HG03378 (cell line): ENCODE results near the gene MCM6.

Experiments
- ATAC-seq: cut with Tn5 transposase; IDR thresholded peaks from one replicate; pipeline ENCODE4 v1.9.1; 2021; ENCODE audit warnings: mild to moderate bottlenecking, moderate library complexity; ENCODE audit not compliant: unreplicated experiment

Gene MCM6

DNA sequence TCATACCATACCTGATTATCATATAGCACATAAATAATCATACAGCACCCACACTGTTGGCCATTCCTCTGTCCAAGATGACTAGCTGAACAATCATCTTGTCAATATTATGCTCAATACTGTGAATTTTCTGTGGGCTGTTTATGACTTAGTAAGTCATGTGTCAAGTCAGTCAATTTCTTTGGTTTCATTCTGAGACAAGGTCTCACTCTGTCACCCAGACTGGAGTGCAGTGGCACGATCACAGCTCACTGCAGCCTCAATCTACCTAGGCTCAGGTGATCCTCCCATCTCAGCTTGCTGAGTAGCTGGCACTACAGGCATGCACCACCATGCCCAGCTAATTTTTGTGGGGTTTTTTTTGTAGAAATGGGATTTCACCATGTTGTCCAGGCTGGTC, 5.7 kb downstream of the MCM6 start:
- ATAC-seq: peak; percentile 71

DNA sequence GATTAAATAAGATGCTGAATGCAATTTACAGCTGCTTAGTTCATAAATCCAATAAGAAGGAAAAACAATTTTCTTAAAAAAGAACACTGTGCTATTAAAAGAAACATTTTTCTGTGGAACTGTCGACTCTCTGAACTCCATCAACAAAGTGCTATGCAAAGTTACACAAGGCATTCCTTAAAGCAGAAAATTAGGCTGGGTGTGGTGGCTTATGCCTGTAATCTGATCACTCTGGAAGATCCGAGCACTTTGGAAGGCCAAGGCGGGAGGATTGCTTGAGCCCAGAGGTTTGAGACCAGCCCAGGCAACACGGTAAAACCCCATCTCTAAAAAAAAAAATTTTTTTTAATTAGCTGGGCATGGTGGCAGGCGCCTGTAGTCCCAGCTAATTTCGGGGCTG, 13.0 kb downstream of the MCM6 start:
- no peak for ATAC-seq

DNA sequence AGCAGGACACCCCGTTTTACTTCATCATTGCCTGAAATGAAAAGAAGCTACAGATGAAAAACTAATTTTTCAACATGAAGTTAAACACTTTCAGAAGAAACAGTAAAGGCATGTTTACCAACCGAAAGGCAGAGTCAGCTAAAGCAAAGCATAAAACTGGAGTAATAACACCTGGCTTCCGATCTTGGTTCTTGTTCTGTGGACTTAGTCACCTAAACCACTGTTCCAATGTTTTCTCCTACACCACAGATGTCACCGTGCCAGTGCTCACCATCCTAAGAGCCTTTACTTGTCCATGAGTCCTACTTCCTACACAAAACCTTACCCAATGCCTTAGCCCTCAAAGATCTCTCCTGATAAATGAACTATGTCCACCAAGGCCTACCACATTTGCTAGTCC, 13.5 kb downstream of the MCM6 start:
- no peak for ATAC-seq

DNA sequence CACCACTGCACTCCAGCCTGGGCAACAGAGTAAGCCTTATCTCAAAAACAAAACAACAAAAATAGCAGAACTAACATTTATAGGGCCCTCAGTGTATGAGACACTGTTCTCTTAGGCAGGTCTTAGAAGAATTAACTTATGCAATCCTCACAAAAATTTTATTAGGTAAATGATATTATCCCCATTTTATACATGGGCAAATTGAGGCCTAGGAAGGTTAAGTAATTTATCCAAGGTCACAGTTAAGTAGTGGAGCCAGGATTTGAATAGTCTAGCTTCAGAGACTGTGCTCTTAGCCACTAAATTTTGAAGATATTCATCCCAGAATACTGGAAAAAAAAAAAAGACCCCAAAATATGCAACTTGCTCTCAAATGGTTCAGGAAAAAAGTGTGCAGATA, 22.8 kb downstream of the MCM6 start:
- no peak for ATAC-seq

DNA sequence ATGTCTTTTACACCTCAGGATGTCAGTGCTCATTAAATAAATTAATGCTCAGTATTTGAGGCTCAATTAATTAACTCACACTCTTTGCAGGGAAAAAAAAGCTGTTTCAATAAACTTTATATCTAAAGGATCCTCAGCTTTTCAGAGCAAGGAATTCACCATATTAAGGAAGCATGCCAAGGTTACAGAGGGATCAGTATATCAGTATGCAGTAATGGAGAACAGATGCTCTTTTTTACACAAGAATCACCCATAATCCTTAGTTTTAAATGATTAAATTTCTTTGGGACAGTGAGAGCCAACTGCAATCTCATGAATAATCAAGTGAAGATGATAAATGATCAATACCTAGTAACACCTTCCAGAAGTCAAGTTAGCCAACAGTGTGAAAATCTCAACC, 24.4 kb downstream of the MCM6 start:
- no peak for ATAC-seq

DNA sequence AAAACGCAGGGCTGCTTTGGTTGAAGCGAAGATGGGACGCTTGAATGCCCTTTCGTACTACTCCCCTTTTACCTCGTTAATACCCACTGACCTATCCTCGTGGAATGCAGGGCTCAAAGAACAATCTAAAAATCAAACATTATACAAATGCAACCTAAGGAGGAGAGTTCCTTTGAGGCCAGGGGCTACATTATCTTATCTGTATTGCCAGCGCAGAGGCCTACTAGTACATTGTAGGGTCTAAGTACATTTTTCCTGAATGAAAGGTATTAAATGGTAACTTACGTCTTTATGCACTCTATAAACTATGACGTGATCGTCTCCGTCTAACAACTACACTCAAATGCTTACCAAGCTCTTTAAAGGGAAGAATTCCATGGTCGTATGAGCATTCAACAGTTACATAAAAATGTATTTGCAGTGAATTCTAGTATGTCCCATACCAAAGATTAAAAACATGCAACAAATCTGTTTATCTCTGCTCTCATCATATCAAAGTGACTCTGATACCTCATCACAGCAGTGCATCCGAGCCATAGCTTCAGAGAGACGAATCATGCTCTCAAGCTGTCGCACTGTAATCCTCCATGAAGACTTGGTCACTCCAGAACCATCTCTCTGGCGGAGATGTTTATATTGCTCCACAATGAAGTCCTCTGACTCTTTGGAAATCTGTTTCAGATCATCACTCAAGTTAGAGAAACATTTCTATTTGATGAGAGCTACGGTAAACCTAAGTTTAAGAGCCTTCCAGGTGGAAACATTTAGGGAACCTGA, 25.2 kb downstream of the MCM6 start:
- ATAC-seq: no peak

DNA sequence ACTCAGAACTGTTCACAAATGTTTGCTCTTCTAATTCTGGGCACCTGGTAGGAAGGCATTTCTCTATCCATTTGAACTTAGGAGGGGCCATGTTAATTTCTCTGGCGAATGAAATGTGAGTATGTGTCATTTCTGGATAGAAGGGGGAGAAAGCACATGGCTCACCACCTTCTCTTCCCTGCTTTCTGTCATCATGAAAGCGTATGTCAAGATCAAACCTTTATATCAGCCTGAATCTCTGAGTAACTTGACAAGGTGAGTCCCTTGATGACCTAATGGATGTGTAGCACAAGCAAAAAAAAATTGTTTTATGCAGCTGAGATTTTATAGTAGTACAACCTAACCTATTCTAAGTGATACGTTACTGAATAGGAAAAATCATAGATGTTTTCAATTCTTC, 27.2 kb downstream of the MCM6 start:
- ATAC-seq: no peak

DNA sequence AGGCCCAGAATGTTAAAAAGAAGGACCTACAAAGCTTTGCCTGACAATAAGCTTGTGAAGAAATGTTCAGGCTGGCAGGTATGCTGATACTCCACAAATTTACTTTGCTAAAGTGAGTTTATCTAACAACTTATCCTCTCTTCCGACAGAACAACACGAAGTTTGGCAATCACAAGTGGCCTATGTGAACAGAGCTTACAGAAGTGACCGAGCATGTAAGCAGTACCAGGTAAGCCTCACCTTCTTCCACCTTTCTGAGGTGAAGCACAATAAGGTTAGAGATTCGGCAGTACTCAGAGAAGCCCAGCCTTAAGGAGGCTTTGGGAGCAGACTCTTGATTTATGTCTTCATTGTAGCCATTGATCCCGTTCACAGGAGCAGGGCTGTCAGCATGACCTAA, 30.2 kb downstream of the MCM6 start:
- ATAC-seq: no peak

DNA sequence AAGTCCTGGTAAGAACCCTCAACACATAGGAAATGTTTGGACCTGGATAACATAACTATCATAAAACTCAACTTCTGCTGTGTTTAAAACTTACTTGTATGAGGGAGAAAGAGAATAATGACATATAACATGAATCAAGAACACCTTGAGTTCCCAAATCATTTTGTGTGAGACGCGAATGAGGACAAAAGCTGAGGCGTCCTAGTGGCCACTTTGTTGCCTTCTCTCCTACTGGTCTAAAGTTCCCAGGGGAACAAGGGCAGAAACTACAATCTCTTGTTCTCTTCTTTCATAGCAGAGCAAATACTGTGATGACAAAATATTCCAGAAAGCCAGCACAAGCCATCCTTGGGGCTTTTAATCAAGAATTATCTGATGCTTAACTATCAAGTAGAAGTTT, 31.0 kb downstream of the MCM6 start:
- ATAC-seq: no peak

DNA sequence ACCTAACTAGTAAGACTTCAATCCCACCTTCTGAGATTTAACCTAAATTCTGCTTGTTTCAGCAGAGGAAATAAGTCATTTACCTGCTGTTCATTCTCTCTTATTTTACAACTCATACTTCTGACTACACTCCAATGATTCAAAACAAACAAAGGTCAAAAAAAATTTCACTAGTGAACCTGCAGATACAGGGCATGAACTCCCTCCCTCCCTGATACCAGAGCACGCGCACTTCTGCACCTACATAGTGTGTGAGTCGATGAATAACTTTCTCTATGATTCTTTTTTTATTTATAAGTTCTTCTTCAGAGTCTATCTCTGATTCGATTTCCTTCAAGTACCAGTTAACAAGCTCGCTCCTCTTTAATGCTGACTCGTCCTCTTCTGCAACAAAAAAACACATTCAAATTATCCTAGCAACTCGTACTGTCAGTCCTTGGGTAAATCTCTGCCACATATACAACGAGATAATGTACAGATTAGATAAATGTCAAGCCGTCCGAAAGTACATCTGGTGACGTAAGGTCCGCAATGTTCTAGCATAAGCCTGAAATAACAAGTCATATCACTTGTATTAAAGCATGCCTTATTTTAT, 31.8 kb downstream of the MCM6 start:
- ATAC-seq: no peak

DNA sequence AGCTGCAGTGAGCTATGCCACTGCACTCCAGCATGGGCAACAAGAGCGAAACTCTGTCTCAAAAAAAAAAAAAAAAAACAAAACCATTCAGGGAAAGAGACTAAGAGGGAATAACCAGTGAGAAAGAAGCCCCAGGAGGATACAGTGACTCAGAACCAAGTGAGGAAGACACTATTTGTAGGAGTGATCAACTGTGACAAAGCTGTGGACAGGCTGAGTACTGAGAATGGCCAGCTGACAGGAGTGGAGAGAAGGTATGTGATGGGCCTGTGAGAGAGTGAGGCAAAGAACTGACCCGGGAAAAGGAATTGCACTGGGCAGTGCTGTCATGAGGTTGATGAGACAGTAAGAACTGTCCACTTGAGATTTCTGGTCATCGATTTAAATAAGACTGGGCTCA, 32.6 kb downstream of the MCM6 start:
- ATAC-seq: no peak

DNA sequence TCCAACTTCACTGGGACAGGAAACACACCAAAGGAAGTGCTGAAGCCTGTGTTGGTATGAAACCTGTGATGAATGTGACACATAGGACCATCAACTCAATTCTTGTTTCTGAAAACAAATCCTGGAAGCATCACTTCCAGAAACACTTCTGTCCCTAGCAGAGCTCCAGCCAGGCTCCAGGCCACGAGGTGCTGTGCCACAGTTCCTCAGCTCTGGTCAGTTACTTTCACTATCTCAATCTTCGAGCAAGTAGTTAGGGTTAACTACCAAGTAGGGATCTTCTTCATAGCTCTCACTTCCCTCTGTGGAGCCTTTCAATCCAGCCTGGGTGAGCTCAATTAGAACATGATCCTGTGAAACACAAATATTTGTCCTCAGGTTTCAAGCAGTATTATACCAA, 35.6 kb downstream of the MCM6 start:
- no peak for ATAC-seq

DNA sequence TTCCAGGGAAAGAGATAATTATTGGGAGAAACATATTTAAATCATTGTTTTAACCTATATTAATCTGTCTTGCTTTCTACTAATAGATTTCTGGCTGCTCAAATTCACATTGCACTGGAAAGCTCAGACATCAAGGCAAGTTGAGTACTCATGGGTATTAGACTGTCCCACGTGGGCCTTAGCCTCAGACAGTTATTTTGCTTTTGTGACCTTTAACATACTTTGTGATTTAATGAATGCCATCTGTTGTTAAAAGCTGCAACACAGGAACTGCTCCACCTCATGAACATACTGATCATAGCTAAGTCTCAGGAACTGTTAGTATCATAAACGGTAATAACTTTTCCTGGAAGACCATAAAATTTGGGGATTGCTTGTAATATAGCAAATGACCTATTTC, 36.5 kb downstream of the MCM6 start:
- ATAC-seq: no peak

DNA sequence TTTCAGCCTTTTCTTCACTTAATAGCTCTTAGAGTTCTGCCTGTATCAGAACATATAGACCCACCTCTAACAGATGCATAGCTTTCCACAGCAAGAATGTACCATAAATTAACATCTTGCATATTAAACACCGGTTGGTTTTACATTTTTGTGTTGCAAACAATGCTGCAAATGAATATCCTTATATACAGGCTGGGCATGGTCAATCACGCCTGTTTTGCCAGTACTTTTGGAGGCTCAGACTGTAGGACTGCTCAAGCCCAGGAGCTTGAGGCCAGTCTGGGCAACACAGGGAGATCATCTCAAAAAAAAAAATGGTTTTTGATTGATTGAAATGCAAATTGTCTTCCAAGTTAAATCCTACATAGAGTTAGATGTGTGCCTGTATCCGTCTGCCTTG, 37.7 kb downstream of the MCM6 start:
- ATAC-seq: no peak

DNA sequence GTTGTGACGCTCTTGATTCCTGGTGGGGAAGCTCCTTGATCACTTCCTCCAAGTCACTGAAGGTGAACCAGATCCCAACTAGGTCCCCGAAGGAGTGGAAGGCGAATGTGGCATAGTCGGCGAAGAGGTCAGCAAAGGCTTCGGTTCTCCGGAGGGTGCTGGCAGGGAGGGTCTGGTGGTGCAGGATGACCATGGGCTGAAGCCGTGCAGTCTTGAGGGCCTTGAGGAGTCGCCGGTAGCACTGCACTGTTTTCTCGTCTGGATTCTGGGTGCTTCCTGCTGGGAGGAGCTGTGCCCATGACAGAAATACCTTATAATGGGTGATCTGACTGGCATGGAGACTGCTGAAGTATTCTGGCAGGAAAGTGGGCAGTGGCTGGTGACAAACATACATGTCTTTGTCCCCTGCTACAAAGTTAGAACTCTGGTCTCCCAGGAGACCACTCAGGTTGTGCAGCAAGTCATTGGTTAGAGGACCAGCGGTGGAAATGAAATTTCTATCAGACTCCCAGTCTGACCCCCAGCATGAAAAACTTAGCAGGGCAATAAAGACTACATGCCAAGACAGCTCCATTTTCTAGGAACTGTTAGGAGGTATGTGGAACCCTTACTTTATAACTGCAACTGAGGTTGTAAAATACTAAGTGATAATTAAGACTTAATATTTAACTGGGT, 39.5 kb downstream of the MCM6 start, which contains the start of gene LCT:
Gene LCT (minus strand): TSS at position 589 of the 675 bp plus-strand sequence. CDS start 15 bp downstream, at position 574.
- no peak for ATAC-seq

DNA sequence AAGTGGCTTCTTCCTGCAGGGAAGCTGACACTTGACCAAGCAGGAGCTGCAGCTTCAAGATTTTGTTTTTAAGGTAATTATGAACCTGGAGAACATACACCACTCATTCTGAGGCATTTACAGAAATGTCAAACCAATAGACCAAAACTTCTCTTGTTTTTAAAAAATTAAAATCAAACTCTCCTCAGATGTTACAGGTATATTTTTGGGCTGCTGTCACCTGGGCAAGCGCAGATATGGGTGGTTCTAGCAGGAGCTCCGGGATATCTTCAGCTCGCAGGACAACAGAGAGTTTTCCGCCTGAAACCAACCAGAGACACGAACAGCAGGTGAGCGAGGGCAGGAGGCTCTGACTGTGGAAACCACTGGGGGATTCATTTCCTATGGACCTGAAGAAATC, 43.4 kb downstream of the MCM6 start:
- no peak for ATAC-seq

DNA sequence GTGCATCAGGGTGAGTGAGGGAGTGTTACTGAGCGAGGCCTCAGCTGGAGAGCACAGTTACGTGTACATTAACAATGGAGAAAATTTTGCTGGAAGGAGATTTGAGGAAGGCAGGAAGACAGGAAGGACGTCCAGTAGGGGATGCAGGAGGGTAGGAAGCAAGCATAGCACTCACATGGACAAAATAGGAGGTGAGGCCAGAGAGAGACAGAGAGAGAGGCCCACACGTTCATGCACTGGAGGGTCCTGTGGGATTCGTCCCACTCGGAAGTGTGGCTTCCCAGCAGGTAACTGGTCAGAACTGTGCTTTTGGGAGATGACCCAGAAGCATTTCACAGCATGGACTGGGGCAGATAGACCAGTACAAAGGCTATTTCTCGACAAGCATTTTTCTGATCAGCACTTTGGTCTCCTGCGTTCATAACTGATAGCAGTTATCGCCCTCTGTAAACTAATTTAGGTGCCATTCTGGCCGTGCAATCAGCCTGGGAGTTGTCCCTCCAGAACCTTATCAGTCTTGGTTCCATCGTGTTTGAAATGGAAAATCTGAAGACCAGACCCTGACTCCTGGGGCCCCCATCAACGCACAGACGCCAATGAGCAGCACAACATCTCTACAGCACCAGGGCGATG, 44.9 kb downstream of the MCM6 start:
- no peak for ATAC-seq

DNA sequence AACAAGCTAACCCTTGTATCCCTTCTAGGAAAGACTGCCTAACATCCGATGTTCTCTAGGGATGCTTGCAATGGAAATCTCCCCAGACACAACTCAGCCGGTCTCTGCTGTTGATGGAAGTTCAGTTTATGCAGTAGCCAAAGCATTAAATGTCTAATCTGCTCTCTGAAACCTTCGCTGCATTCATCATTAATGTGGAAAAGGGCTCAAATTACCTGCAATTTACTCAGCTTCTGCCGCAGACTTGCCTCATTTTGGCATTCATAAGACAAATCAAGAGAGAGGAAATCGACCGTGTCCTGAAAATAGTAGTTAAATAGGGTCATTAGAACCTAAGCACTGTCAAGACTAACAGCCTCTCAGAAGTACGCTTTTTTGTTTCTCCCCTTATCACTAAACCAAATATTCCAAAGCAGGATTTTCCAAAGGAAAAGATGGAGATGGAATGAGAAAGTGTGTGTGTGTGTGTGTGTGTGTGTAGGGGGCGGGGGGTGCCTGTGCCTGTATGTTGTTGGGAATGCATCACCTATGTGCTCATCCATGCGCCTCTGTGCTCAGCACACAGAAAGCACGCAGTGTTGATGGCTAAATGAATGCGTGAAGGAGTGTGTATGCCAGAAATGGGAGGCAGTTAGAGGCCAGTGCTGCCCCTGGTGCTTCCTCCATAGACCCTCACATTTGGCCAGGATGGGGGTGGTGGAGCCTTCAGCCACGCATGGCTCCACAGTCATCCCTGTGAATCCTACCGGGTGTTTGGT, 46.7 kb downstream of the MCM6 start:
- no peak for ATAC-seq

DNA sequence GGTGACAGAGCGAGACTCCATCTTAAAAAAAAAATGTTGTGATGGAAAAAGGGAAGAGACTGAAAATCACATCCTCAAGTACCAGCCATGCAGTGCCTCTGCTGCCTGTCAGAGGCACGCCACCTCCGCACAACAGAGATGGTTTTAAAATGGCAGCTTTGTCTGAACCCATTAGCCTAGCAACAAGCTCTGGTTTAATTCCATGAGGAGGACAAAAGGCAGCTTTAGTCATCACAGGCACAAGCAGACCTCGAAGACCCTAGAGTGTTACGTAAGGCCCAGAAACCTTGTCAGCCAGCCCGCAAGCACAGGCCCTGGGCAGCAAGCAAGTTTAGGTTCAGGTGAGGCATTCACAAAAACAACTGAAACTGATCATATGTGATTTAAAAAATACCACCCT, 49.7 kb downstream of the MCM6 start:
- no peak for ATAC-seq

DNA sequence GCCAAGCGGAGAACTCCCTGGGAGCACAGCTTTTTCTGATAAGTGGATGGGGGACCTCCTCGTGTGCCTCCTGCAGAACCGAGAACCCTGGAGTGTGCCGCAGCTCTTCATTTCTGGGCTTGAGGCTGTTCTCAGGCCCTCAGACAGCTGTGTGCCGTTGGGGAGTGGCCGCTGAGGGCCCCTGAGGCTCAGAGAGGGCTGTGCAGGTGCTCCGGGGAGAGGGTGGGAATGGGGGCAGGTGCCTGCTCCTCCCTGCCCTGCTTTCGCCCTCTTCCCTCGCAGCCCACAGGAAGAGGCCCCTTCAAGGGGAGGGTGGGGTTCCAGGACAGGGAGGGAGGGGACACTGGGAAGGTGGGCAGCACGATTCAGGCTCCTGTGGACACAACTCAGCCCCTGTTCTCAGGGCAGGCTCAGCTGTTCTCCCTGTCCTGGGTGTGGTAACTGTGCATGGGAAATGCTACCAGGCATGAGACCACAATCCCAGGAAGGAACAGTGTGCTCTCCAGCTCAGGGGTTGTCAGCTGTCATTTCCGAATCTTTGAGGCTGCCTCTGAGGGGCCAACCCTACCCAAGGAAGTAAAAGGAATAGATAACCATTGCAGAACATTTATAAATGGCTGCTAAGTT, 50.6 kb downstream of the MCM6 start:
- no peak for ATAC-seq

DNA sequence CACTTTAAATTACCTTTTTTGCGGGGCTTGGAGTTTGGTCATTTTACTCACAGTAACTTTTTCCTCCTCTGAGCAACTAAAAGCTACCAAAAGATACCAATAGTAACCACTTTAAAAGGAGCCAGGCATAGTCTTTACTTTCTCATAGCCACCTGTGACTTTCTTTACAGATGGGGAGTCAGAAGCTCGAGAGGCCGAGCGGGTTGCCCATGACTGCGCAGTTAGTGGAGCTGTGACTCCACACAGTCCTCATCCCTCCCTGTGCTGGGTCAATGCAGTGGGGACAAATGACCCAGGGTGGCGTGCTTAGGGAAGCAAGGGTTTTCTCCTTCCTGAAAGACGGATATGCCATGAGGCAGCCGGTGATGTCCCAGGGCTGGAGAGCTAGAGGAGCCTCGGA, 51.1 kb downstream of the MCM6 start:
- no peak for ATAC-seq
